Measurements from ENCODE around the gene FAM89B.

The FAM89B gene

GRCh38 chr11:65538232-65538914 is 34.0 kb upstream of the FAM89B start:
- no peak for DNase-seq
- in situ Hi-C loops (cut with MboI; ENCODE audit: low pct_unique_long_range_greater_than_20kb, low sequenced_read_pairs): no loop called here

- in situ Hi-C loops (cut with MboI; ENCODE audit: low pct_unique_long_range_greater_than_20kb, low sequenced_read_pairs): no loop called here
- DNase-seq: no peak
Observed at GRCh38 chr11:65538915-65539743, 33.2 kb upstream of the FAM89B start.

- no peak for DNase-seq
- in situ Hi-C loops (cut with MboI; ENCODE audit: low pct_unique_long_range_greater_than_20kb, low sequenced_read_pairs): no loop called here
Observed at GRCh38 chr11:65539744-65540289, 32.5 kb upstream of the FAM89B start.

- in situ Hi-C loops (cut with MboI; ENCODE audit: low pct_unique_long_range_greater_than_20kb, low sequenced_read_pairs): no loop called here
- peak; percentile 91 for DNase-seq
Observed at GRCh38 chr11:65540290-65541092, 31.8 kb upstream of the FAM89B start.

GRCh38 chr11:65541093-65541982 is 31.0 kb upstream of the FAM89B start:
- in situ Hi-C loops (cut with MboI; ENCODE audit: low pct_unique_long_range_greater_than_20kb, low sequenced_read_pairs): no loop called here
- no peak for DNase-seq

GRCh38 chr11:65542738-65543390 is 29.5 kb upstream of the FAM89B start:
- no peak for DNase-seq
- in situ Hi-C loops (cut with MboI; ENCODE audit: low pct_unique_long_range_greater_than_20kb, low sequenced_read_pairs): no loop called here

GRCh38 chr11:65545853-65546216 is 26.5 kb upstream of the FAM89B start:
- in situ Hi-C loops (cut with MboI; ENCODE audit: low pct_unique_long_range_greater_than_20kb, low sequenced_read_pairs): no loop called here
- DNase-seq: no peak

GRCh38 chr11:65546217-65546958 is 25.9 kb upstream of the FAM89B start:
- in situ Hi-C loops (cut with MboI; ENCODE audit: low pct_unique_long_range_greater_than_20kb, low sequenced_read_pairs): no loop called here
- DNase-seq: no peak

GRCh38 chr11:65547446-65548125 is 24.8 kb upstream of the FAM89B start:
- in situ Hi-C loops (cut with MboI; ENCODE audit: low pct_unique_long_range_greater_than_20kb, low sequenced_read_pairs): no loop called here
- DNase-seq: no peak

- in situ Hi-C loops (cut with MboI; ENCODE audit: low pct_unique_long_range_greater_than_20kb, low sequenced_read_pairs): no loop called here
- no peak for DNase-seq
Observed at GRCh38 chr11:65548395-65548794, 23.9 kb upstream of the FAM89B start.

GRCh38 chr11:65549096-65549495 is 23.2 kb upstream of the FAM89B start:
- in situ Hi-C loops (cut with MboI; ENCODE audit: low pct_unique_long_range_greater_than_20kb, low sequenced_read_pairs): no loop called here
- no peak for DNase-seq

GRCh38 chr11:65551572-65552387 is 20.6 kb upstream of the FAM89B start:
- DNase-seq: peak; percentile 61
- in situ Hi-C loops (cut with MboI; ENCODE audit: low pct_unique_long_range_greater_than_20kb, low sequenced_read_pairs): no loop called here

GRCh38 chr11:65552388-65552951 is 19.9 kb upstream of the FAM89B start:
- DNase-seq: no peak
- in situ Hi-C loops (cut with MboI; ENCODE audit: low pct_unique_long_range_greater_than_20kb, low sequenced_read_pairs): no loop called here

- in situ Hi-C loops (cut with MboI; ENCODE audit: low pct_unique_long_range_greater_than_20kb, low sequenced_read_pairs): no loop called here
- DNase-seq: no peak
Observed at GRCh38 chr11:65553301-65554001, 18.9 kb upstream of the FAM89B start.

GRCh38 chr11:65554057-65554818 is 18.1 kb upstream of the FAM89B start:
- DNase-seq: no peak
- in situ Hi-C loops (cut with MboI; ENCODE audit: low pct_unique_long_range_greater_than_20kb, low sequenced_read_pairs): no loop called here

Data from KBM-7 (cell line).